GM13977 (cell line): ENCODE measurements around the gene ZSCAN30.

Source experiments
- DNase-seq: peaks from one replicate; pipeline ENCODE4 v3.0.0; 2012; ENCODE audit warnings: low spot score
- CTCF ChIP-seq: IDR thresholded peaks from 2 replicates; pipeline ENCODE4 v1.5.1; 2012; ENCODE audit warnings: mild to moderate bottlenecking, control low read depth; ENCODE audit not compliant: insufficient read depth; ENCODE audit errors: extremely low read depth, missing control alignments
- in situ Hi-C: fragments of 300-500 bp; cut with MboI; formaldehyde crosslinking; loops from one replicate; pipeline ENCODE4 v1.12.0; 2022; ENCODE audit warnings: low sequenced_read_pairs, low pct_unique_long_range_greater_than_20kb, mixed read lengths, inconsistent platforms; ENCODE audit not compliant: unreplicated experiment

Gene ZSCAN30

GRCh38 chr18:35290094-35290735 lies at the start of gene ZSCAN30:
Gene ZSCAN30 (minus strand): TSS chr18:35290229. CDS start chr18:35264352, 25,877 bp downstream.
- in situ Hi-C loops, result no loop called here

GRCh38 chr18:35337286-35337685 lies 47.3 kb upstream of the ZSCAN30 start:
- DNase-seq, result no peak
- in situ Hi-C loops, result no loop called here
- no peak for TF ChIP-seq CTCF

More at GRCh38 chr18:35290094-35290735, at the start of gene ZSCAN30:
- no peak for TF ChIP-seq CTCF
- DNase-seq, result peak; percentile 89

- DNase-seq, result no peak
- TF ChIP-seq CTCF, result no peak
- in situ Hi-C loops, result no loop called here
These were observed 45.8 kb upstream of the ZSCAN30 start for GRCh38 chr18:35335866-35336265.

DNA sequence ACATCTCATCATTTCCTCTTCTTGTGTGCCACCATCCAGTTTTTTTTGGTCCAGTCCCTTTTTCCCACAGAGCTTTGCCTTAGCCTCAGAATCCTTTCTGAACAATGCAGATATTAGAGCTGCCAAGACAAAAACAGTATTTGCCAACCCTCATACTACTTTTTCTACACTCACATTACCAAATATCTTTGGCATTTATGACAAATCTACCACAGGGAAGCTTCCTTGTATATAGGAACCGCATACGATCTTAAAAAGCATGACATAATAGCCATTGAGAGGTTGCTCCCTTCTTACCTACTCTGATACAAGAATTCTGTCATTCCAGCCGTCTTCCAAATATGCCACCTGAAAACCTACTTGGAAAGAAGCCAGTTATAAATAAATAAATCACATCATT lies 44.8 kb upstream of the ZSCAN30 start:
- in situ Hi-C loops, result no loop called here
- TF ChIP-seq CTCF, result no peak
- DNase-seq, result no peak

DNA sequence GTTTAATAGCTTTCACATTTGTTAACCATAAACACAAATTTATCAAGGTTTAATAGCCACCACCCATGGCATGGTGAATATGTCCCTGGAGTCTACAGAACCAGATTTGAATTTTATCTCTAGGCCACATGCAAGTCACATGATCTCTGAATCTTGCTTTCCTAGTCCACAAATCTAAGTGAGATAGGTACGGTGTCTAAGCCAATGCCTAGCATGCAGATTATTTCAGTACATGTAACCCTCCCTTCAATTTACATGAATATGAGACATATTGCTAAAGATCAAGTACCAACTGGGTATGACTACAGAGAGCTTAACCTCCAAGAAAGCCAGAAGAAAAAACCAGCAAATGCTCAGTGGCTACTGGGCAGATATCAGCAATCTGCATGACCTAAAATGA lies 44.2 kb upstream of the ZSCAN30 start:
- no peak for TF ChIP-seq CTCF
- in situ Hi-C loops, result no loop called here
- DNase-seq, result no peak

DNA sequence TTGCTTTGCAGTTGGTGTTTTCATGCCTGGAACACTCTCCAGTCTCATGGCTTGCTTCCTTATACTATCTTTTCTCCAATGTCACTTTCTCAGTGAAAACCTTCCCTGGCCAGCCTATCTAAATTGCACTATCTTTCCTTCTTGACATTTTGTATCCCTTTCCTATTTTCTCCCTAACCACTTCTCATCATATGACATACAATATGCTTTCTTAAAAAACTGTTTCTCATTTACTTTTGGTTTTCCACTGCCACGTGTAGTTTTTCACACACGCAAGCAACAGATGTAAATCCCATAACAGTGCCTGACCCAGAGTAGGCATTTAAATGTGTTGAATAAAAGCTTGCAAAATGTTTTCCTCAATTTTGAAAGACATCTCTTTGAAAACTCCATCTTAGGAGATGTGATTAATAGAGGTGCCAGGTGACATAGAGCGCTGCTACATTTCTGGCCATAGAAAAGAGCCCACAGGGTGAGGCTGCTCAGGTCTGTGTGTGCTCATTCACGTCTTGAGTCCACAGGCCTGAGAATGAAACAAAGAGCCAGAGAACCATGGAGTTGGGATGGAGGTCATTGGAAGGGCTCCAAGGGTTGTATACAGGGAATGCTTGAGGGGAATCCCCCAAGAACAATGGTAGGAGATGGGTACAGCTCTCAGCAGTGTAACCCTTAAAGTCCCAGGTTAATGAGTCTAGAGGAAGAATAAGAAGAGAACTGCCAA lies 41.5 kb upstream of the ZSCAN30 start:
- DNase-seq, result no peak
- no peak for TF ChIP-seq CTCF
- in situ Hi-C loops, result no loop called here
